GM21619 (cell line): ENCODE data around the gene IGFL3.
"Not testable (repeated sequence)": the region's sequence is repeated elsewhere in the genome, so short reads cannot be mapped to it uniquely, and the experiment has no call there.

Experiments used
- ATAC-seq: cut with Tn5 transposase; IDR thresholded peaks from one replicate; pipeline ENCODE4 v1.9.1; 2021; ENCODE audit not compliant: unreplicated experiment

The IGFL3 gene

DNA sequence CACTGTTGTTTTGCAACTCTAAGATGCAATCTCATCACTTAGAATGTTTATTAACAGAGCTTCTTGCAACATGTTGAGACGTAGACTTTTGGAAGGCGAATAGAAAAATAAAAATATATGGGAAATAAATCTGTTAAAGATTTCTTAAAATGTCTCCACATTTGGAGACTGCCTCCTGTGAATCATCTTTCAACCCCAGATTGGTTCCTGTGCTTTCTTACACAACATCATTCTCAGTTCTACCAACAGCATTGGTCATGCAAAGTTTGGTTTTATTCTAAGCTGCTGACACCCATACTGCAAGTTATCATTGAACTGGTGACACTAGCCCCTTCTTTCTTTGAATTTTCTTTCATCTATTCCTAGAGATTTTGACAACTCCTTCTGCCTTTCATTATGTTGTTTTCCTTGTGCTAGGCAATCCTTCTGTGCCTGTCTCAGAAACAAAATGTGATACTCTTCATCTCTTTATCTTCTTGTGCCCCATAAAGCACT, 1.6 kb upstream of the IGFL3 start:
- ATAC-seq: no peak

DNA sequence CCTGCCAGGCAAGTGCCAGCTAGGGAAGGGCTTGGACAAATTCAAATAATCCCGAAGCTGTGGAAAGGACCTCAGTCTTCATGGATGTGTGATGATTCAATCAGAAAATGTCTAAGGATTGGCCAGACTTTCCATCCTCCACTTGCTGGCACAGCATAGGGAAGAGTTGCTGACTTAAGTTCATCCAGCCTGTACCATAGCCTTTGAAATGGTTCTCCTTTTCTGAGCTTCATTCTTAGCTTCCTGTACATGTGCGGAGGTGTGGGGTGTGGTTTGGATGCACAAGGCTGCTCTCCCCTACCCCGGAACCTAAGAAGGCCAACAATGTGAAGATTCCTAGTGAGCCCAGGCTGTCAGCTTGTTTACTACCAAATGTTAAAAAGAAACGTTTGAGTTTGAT, 959 bp upstream of the IGFL3 start:
- no peak for ATAC-seq

DNA sequence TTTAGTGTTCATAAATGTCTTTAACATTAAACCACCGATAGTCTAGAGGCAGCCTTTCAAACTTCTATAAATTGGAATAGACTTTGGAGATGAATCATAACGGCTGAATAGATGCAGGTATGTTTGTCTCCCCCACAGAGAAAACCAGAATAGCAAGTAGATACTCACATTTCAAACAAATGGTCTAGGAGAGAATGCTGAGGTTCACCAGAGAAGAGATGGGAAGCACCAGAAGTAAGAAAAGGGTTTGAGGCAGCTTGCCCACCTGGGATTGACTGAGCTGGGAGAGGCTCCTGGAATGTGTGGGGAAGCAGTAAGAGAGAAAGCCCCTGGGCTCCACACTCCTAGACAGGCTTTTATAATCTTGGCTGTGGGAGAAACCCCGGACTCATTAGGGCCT, 6.4 kb downstream of the IGFL3 start:
- no peak for ATAC-seq

DNA sequence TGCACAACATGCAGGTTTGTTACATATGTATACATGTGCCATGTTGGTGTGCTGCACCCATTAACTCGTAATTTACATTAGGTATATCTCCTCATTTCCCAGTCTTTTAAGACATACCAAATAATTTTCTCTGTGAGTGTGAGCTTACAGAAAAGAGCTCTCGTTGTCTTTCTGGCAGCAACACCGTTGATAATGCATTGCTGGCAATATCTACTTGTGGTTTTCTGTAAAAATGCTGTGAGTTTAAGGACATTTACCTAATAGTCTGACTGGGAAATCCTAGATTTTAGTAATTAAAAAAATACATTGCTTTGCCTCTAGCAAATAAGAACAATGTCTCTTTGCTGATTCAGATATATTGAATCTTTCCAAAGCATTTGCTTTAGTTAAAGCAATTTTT, 8.4 kb downstream of the IGFL3 start:
- no peak for ATAC-seq

DNA sequence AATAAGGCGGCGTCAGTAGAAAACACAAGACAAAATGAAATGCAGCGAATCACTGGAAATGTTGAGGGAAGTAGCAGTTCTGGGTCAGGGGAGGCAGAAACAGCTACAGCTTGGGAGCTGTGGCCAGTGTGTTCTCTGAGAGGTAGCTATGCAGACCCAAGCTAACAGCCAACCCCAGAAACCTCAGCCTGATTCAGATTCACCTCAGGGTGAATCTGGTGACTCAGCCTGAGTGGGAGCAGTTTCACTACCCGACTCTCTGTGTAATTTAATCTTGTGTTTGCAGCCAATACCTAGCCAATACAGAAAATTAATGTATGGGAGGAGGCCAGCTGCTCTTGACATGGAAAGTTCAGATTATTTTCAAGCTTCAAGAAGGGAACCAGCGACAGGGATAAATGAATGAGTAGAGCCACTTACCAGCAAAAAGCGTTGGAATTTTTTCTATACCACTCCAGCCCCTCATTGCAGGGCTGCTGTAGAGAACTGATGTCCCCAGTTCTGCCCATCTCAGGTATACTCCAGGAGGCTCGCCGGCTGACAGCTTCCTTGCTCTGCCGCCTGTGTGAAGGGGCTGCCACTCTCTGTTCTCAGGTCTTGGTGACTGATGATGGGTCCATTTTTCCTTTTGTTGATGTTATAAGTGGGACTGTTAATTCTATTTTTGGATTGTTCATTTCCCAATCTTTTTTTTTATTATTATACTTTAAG, 8.9 kb downstream of the IGFL3 start:
- no peak for ATAC-seq

DNA sequence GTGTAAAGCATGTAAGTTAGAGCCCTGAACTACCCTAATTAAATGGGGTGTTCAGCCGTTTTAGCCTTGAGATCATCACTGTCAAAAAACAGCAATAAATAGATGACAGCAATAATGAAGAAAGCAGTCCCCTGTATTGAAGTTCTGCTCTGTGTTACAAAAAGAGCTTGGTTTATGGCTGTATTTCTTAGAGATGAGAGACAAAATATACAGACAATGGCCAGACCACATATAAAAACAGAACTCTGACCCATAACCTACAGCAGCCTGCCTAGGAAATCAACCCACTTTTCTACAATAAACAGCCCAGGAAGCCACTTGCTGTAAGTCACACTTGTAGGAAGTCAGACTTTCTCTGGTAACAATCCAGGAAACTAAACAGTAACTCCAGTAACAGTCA, 10.8 kb downstream of the IGFL3 start:
- no peak for ATAC-seq

DNA sequence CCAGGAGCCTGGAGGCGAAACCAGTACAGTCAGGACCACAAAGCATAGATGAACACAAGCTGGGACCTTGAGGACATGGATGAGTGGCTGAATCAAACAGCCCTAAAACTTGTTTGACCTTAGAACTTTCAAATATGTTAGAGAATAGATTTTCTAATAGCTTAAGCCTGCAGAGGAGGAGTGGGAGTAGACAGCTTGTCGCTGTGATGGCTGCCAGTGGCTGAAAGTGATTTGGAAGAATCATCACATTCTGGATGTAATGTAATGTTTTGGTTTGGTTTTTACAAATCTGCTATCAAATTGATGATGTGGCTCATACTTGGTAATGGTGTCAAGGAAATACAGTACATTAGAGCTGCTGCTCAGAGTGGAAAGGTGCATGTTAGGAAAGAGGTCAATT, 12.0 kb downstream of the IGFL3 start:
- no peak for ATAC-seq

DNA sequence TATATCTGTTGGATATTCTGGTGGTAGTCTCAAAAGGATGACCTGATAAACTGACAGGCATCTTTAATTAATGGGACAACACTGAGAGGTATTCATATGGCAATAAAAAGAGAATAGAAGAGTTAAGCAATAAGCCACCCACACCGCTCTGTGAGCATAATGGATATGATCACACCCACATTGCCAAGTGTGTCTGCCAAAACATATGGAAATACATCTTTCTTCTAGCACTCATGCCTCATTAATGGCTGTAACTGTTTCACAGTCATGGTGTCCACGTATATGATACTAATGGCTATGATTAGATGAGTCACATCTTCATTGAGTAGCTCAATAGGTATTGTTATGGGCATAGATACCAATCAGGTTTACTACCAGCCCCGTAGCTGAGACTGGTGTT, 13.1 kb downstream of the IGFL3 start:
- no peak for ATAC-seq

DNA sequence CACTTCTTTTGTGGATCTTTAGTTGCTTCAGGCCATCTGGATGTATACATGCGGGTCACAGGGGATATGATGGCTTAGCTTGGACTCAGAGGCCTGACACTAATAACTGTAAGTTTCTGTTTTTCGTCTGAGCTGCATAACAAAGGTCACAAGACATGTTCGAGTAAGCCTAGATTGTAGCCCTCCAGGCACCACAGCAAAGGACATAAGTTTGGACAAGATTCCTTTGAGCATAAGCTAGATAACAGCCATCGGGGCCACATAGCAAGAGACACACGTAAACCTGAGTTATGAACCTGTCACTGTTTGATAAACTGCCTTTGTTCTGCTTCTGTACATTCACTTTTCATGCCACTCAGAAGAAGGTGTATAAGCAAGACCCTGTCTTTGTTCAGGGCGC, 14.6 kb downstream of the IGFL3 start:
- ATAC-seq: no peak

DNA sequence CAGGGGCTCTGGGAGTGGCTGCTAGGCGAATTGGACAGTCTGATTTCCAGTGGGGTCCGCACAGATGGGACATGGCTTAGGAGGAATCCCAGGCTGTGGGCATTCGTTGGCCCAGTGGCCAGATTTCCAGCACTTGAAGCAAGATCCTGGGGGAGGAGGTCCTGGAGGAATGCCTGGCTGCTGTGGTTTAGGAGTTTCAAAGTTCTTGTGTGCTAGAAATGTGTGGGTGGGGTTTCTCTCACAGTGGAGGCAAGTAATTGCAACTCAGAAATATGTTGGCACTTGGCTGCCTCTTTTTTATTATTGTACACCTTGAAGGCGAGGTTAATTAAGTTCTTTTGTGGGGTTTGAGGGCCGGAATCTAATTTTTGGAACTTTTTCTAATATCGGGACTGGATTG, 17.1 kb downstream of the IGFL3 start:
- no peak for ATAC-seq

DNA sequence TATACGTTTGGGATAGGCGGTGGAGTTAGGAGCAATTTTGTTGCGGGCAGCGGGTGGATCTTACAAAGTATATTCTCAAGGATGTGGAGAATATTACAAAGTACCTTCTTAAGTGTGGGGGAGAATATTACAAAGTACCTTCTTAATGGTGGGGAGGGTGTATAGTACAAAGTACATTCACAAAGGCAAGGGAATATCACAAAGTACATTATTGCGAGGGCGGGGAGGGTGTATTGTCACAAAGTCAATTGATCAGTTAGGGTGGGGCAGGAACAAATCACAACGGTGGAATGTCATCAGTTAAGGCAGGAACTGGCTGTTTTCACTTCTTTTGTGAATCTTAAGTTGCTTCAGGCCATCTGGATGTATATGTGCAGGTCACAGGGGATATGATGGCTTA, 22.2 kb downstream of the IGFL3 start:
- not testable (repeated sequence) for ATAC-seq

DNA sequence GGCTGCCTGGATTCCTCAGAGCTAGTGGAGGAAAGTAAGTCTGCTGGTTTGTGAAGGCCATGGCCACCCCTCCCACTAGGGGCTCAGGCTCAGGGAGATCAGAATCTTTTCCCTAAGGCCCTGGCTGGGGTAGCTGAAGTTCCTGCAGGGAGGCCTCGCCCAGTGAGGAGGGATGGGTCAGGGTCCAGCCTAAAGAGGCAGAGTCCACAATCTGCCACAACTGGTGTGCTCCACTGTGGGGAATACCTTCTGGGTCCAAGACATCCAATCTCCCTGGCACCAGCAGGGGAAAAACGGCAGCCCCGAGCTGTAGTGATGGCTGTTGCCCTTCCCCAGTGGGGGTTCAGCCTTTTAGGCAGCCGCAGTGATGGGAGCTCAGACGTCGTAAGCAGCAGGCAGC, 23.2 kb downstream of the IGFL3 start:
- ATAC-seq: no peak

DNA sequence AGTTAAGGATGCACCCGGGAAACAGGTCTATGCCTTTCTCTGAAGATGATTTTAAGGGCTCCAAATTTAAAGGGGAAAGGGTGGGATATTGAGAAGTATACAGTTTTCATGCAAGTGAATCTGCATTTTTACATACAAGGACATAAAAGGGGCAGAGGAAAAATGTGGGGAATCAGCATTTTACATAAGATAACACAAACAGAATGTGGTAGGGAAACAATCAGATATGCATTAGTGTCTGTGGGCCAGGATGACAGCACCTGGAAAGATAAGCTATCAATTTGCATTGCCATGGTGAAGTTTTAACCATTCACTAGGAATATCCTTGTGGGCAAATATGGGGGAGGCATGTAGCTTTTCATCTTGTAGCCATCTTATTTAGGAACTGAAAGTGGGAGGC, 24.1 kb downstream of the IGFL3 start:
- no peak for ATAC-seq

DNA sequence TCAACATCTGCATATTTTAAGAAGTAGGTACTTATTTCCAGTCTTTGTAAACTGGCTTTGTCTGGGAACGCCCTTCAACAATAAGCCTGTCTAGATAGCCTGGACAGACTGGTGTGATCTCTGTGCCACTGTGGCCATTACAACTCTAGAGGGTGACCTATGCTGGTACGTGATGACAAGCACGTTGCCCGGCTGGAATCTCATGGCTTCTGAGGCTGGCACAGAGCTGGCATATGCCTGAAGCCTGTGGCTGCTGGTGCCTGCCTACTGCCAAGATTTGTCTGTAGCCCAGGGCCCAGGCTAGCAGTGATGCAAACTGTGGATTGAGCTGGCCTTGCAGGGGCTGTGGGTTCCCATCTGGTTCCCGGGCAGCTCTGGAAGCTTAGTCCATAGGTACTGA, 34.0 kb downstream of the IGFL3 start:
- ATAC-seq: no peak

DNA sequence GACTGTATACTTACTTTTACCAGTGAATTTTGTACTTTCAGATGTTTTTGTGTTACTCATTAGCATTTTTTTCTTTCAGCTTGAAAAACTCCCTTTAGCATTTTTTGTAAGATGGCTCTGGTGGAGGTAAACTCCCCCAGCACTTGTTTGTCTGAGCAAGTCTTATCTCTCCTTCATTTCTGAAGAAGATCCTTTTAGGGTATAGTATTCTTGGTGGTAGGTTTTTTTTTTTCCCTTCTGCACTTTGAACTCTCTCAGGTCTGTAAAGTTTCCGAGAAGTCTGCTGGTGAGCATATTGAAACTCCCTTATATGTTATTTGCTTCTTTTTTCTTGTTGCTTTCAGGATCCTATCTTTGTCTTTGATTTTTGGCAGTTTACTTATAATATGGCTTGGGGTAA, 35.1 kb downstream of the IGFL3 start:
- no peak for ATAC-seq

DNA sequence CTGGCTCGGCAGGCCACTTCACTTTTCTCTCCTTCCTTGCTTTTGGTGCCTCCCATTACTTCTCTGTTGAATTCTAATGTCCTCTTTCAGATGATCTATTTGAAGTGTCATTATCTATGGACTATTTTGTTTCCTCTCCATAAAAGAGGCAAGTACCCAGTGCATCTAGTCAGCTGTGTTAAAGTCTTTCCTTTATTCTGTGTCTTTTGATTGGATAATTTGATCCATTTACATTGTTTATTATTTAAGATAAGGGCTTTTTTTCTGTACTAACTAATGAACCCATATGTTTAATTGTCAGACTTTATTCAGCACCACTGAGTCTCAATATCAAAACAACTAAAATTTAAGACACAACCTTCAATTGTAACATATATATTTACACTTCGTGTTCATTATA, 36.4 kb downstream of the IGFL3 start:
- no peak for ATAC-seq

DNA sequence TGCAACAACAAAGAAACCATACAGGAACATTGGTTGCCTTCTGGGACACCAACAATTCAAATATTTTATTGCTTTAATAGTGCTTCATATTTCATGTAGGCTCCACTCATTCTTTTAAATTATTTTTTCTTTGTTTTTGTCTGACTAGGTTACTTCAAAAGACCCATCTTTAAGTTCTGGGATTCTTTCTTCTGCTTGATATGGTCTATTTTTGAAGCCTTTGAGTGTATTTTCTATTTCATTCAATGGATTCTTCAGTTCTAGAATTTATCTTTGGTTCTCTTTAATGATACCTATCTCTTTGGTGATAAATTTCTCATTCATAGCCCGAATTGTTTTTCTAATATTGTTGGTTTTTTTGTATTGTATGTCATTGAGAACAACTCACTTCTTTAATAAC, 38.6 kb downstream of the IGFL3 start:
- no peak for ATAC-seq

DNA sequence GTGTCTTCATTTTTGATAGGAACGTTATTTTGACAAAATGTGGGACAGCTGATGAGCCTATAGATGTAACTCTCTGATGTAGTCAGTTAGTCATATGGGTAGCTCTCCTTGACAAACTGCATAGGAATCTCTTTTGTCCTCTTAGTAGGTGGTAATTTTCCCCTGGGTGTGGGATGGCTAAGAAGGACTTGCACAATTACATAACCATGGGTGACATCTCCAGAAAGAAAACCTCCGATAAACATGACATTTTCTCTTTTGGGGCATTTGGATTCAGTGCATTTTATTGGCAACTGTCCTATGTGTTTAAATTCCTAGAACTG, 41.8 kb downstream of the IGFL3 start:
- no peak for ATAC-seq

DNA sequence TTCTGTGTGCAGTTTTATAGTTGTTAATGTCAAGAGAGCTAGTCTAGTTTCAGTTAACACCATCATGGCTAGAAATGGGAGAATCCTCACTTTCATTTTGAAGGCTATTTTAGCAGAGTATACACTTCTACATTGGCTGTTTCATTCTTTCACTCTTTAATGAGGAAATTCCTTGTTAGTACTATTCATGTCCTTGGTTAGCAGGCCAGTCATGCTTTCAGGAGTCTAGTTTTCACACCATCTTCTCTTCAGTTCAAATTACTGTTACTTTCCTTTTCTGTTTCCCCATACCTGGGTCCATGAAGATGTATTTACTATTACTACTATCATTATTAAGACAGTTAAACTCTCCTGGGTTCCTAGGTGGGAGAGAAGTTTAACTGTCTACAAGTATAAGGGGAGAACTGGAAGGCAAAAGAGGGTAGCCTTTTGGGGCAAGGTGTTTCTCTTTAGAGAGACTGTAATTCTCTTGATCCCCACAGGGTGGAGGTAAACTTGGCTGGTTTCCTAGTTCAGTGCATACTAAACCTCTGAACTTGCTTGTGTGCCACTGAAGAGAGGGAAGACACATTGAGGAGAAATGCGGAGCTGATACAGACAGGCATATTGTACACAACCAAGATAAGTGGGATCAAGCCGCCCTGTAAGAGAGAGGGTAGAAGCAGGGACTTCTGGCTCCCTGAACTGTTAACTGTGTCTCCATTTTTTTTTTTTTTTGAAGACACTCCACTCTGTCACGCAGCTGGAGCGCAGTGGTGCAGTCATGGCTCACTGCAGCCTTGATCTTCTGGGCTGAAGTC, 42.4 kb downstream of the IGFL3 start:
- ATAC-seq: no peak

DNA sequence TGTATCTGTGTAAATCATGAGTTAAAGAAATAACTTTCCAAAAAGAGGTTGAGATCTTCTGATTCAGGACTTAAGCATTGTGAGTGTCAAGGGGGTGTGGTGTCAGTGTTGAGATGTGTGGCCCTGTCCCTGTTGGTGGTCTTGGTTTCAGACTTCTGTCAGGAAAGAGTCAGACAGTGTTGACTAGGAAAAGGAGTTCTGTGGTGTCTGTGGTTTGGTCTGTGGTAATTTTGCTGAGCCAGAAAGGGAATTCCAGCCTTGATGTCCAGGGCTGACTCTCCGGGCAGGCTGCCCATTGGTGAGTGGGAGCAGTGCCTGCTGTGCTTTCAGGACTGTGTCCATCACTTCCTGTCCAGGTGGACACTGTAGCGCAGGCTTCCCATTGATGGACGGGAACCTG, 43.9 kb downstream of the IGFL3 start:
- no peak for ATAC-seq

DNA sequence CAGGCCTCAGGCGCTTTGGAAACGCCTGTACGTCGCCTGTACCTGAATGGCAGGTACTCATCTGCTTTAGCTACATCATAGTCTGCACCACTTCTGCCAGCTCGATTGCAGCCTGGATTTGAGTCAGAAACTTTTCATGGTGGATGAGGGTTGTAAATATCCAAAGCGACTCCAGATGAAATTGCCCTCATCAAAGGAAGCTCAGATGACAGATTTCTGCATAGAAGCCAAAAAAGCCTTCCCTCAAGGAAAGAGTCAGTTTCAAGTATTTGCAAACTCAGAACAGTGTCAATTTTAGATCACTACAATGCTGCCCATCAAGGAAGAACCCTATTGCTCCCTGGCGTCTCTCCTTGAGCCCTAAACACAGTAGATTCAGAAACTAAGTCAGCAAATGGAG, 44.9 kb downstream of the IGFL3 start:
- ATAC-seq: no peak

DNA sequence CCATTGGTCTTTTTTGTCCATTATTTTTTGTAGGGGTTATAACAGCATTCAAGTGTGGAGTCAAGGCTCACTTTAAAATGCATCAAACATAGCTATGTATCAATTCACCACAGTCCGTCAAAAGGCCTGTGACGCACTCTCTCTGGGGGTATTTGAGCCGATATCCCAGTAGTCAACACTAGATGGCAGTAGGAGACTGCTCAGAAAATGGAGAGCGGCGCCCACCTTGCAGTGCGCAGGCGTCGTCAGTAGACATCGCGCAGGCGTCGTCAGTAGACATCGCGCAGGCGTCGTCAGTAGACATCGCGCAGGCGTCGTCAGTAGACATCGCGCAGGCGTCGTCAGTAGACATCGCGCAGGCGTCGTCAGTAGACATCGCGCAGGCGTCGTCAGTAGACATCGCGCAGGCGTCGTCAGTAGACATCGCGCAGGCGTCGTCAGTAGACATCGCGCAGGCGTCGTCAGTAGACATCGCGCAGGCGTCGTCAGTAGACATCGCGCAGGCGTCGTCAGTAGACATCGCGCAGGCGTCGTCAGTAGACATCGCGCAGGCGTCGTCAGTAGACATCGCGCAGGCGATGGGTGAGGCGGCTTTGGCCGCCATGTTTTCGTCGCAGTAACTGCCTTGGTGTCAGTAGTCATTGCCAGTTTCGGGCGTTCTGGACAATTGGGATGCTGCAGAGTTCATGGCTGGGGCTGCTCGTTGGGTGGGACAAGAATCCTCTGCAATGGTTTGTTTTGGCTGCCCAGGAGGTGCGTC, 45.7 kb downstream of the IGFL3 start:
- ATAC-seq: not testable (repeated sequence)
